Measurements from ENCODE around the gene CARS1.

- TF ChIP-seq CTBP1 (IDR thresholded peaks at IDR 0.05; ENCODE audit: borderline replicate concordance) (no peak), HDGF (IDR thresholded peaks at IDR 0.05; ENCODE audit: borderline replicate concordance) (no peak), SP1 (IDR thresholded peaks at IDR 0.05) (no peak), ARNT (IDR thresholded peaks at IDR 0.05) (no peak), PKNOX1 (IDR thresholded peaks at IDR 0.05) (no peak), FOXM1 (IDR thresholded peaks at IDR 0.05; ENCODE audit: borderline replicate concordance) (no peak), NFRKB (IDR thresholded peaks at IDR 0.05) (no peak), ZNF384 (IDR thresholded peaks at IDR 0.05) (no peak), L3MBTL2 (conservative IDR thresholded peaks at IDR 0.05) (no peak), FOXK2 (IDR thresholded peaks at IDR 0.05) (no peak), ELF4 (IDR thresholded peaks at IDR 0.05) (no peak)
These were observed 30.4 kb downstream of the CARS1 start for GRCh38 chr11:3026803-3027202.
